Upper lobe of left lung (tissue), 4 donors: Measurements from ENCODE around the gene LRBA.

Experiments
- EP300 ChIP-seq, 4 donors: sonication (generic); formaldehyde crosslinking; IDR thresholded peaks; one replicate each; pipeline ENCODE4 v1.5.1; 2017; ENCODE audit warnings: antibody characterized with exemption in 4 of 4, control low read depth in 2 of 4
- POLR2A ChIP-seq, 4 donors: fragments of 450-650 bp; IDR thresholded peaks; one replicate each; pipeline ENCODE4 v1.5.1; 2016 to 2017; ENCODE audit warnings: antibody characterized with exemption in 4 of 4, mild to moderate bottlenecking in 2 of 4
- POLR2AphosphoS5 ChIP-seq, 2 donors: sonication (generic); formaldehyde crosslinking; IDR thresholded peaks; one replicate each; pipeline ENCODE4 v1.5.1; 2017; ENCODE audit warnings: antibody characterized with exemption in 2 of 2
- TF ChIP-seq, protein P1 (sequence below), 6 experiments: fragments of 450-650 bp in 4 of 6; fragments of 200-600 bp in 2 of 6; sonication (generic) in 2 of 6; IDR thresholded peaks; one replicate each; pipeline ENCODE4 v1.5.1; 2016 to 2019; ENCODE audit warnings: antibody characterized with exemption in 6 of 6

DNA sequence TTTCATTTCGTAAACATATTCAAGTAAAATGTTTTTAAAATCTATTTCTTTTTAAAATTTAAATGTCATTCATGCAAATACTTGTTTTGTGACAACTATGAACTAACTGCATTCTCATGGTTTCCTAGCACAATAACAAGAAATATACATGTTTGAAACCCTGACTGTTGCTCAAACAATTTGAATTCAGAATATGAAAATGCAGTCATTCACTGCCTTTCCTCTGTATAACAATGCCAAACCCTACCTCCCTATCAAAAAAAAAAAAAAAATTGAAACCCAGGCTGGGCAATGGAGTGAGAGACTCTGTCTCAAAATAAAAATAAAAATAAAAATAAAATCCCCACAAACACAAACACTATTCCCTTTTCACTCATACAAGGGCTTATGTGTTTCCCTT, 391.0 kb downstream of the LRBA start:
- TF ChIP-seq, protein P1, sequence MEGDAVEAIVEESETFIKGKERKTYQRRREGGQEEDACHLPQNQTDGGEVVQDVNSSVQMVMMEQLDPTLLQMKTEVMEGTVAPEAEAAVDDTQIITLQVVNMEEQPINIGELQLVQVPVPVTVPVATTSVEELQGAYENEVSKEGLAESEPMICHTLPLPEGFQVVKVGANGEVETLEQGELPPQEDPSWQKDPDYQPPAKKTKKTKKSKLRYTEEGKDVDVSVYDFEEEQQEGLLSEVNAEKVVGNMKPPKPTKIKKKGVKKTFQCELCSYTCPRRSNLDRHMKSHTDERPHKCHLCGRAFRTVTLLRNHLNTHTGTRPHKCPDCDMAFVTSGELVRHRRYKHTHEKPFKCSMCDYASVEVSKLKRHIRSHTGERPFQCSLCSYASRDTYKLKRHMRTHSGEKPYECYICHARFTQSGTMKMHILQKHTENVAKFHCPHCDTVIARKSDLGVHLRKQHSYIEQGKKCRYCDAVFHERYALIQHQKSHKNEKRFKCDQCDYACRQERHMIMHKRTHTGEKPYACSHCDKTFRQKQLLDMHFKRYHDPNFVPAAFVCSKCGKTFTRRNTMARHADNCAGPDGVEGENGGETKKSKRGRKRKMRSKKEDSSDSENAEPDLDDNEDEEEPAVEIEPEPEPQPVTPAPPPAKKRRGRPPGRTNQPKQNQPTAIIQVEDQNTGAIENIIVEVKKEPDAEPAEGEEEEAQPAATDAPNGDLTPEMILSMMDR (IDR thresholded peaks at IDR 0.05) = no peak
- TF ChIP-seq POLR2AphosphoS5 (IDR thresholded peaks at IDR 0.05) (no peak), POLR2A (IDR thresholded peaks at IDR 0.05) (no peak), EP300 (IDR thresholded peaks at IDR 0.05) (no peak)
